ENCODE results near the gene SESN1.

- TF ChIP-seq CTCF (IDR thresholded peaks at IDR 0.05; ENCODE audit: low read length), result no peak
- TF ChIP-seq EZH2phosphoT487 (IDR thresholded peaks at IDR 0.05; ENCODE audit: low read length), result no peak
- TF ChIP-seq EZH2 (optimal IDR thresholded peaks at IDR 0.05; ENCODE audit: low read depth, low read length), result no peak
Measured at GRCh38 chr6:108952776-108953486, 141.7 kb downstream of the SESN1 start.
